K562 (cell line): ENCODE measurements around the gene PTGES3. TPM values are rescaled to one million over a fixed set of nuclear protein-coding genes. Genes with fewer than 3 reads are reported as not detected.

Source experiments
- CBFB ChIP-seq: sonication (generic); formaldehyde crosslinking; IDR thresholded peaks from 2 replicates; pipeline ENCODE4 v1.4.0; 2020; ENCODE audit warnings: mild to moderate bottlenecking, missing genetic modification reagents
- MGA ChIP-seq: fragments of 450-650 bp; IDR thresholded peaks from 2 replicates; pipeline ENCODE4 v1.6.1; 2016; ENCODE audit warnings: mild to moderate bottlenecking, moderate library complexity
- NR2F6 ChIP-seq: fragments of 450-650 bp; formaldehyde crosslinking; IDR thresholded peaks from 2 replicates; pipeline ENCODE4 v1.4.0; 2020; ENCODE audit warnings: mild to moderate bottlenecking
- PHTF2 ChIP-seq: fragments of 250-450 bp; sonication (Bioruptor Pico); IDR thresholded peaks from 2 replicates; pipeline ENCODE4 v1.5.0; 2021; ENCODE audit warnings: mild to moderate bottlenecking
- RNF219 ChIP-seq: fragments of 250-450 bp; sonication (Bioruptor Pico); IDR thresholded peaks from 2 replicates; pipeline ENCODE4 v1.5.0; 2022; ENCODE audit warnings: mild to moderate bottlenecking
- SPI1 ChIP-seq: IDR thresholded peaks from 2 replicates; pipeline ENCODE4 v1.6.1; 2011; ENCODE audit warnings: low read depth, low read length, control low read depth, borderline replicate concordance
- TBL1XR1 ChIP-seq, 2 experiments: IDR thresholded peaks; 2 replicates each; pipeline ENCODE4 v1.6.1; 2012; ENCODE audit warnings: improper control_type of control experiment in 2 of 2, low read length in 2 of 2, mild to moderate bottlenecking in 1 of 2
- TCF3 ChIP-seq: sonication (generic); formaldehyde crosslinking; IDR thresholded peaks from 2 replicates; pipeline ENCODE4 v1.4.0; 2020; ENCODE audit warnings: mild to moderate bottlenecking, missing genetic modification reagents
- TGIF2 ChIP-seq: sonication (generic); formaldehyde crosslinking; IDR thresholded peaks from 2 replicates; pipeline ENCODE4 v1.8.1; 2022; ENCODE audit warnings: mild to moderate bottlenecking, missing genetic modification reagents, moderate library complexity
- XRCC3 ChIP-seq: fragments of 450-650 bp; IDR thresholded peaks from 2 replicates; pipeline ENCODE4 v1.6.1; 2017; ENCODE audit warnings: mild to moderate bottlenecking, moderate library complexity
- ZNF347 ChIP-seq: fragments of 450-650 bp; formaldehyde crosslinking; IDR thresholded peaks from 2 replicates; pipeline ENCODE4 v1.4.0; 2020; ENCODE audit warnings: low read depth, mild to moderate bottlenecking, moderate library complexity
- ZNF644 ChIP-seq: fragments of 200-800 bp; sonication (Bioruptor generic); IDR thresholded peaks from 2 replicates; pipeline ENCODE4 v1.6.1; 2016; ENCODE audit warnings: low read depth, missing genetic modification characterization, missing compliant biosample characterization
- ZNF780A ChIP-seq: fragments of 250-450 bp; sonication (Bioruptor Pico); IDR thresholded peaks from 2 replicates; pipeline ENCODE4 v1.5.0; 2021; ENCODE audit warnings: mild to moderate bottlenecking
- polyA plus RNA-seq, 8 experiments: library from polyadenylated mRNA; depleted of rRNA in 4 of 8; stranded (reverse) in 5 of 8; unstranded in 3 of 8; fragments of >200 nt; fragmentation: Nextera tagmentation in 2 of 8; fragmentation: Illumina TruSeq in 1 of 8; extraction: Ambion mirVana in 2 of 8; extraction: Trizol in 1 of 8; gene quantifications; 2 replicates each; pipeline versions ENCODE4 v1.2.1 to v1.2.3, GENCODE V29; 2011 to 2014; ENCODE audit warnings: inconsistent platforms in 1 of 8, missing spikeins in 1 of 8
- total RNA-seq, 7 experiments: library from RNA; depleted of rRNA in 6 of 7; stranded (reverse); fragments of >200 nt in 6 of 7; fragmentation: Illumina TruSeq in 2 of 7; extraction: Trizol in 2 of 7; gene quantifications; 2 replicates each; pipeline versions ENCODE4 v1.2.1 to v1.2.3, GENCODE V29; 2011 to 2021; ENCODE audit warnings: low replicate concordance in 1 of 7

The PTGES3 gene
- total and polyA plus RNA-seq, 9 of the 15 experiments (the other 6 are each of a cell fraction or from before 2014, with no cell fraction given) = 163 to 501 (median 213) TPM

GRCh38 chr12:56634837-56635791 is 53.0 kb downstream of the PTGES3 start (continued):
- no peak for TF ChIP-seq RNF219
- TF ChIP-seq TGIF2 = no peak
- TF ChIP-seq NR2F6 (CRISPR knock-in tag) = no peak
- no peak for TF ChIP-seq ZNF644
- TF ChIP-seq CBFB (CRISPR knock-in tag) = peak; percentile 29; the same call in 1 of the 2 replicates
- TF ChIP-seq TBL1XR1 (IDR thresholded peaks at IDR 0.05; ENCODE audit: low read length in 2 of 2) = peak in 1 of 2 experiments; percentile 15; a peak in 1 of 4 replicates
- TF ChIP-seq PHTF2 (CRISPR knock-in tag) = no peak
- TF ChIP-seq TCF3 = no peak
- TF ChIP-seq ZNF780A (CRISPR knock-in tag) = no peak
- no peak for TF ChIP-seq XRCC3
- TF ChIP-seq SPI1 = peak; percentile 32; the same call in 1 of the 2 replicates
- TF ChIP-seq ZNF347 (CRISPR knock-in tag) = no peak
- TF ChIP-seq MGA = no peak
